ENCODE results near the gene DCP1A.
"Not testable (repeated sequence)": the region's sequence is repeated elsewhere in the genome, so short reads cannot be mapped to it uniquely, and the experiment has no call there.

Gene DCP1A

GRCh38 chr3:53331871-53332270, 15.5 kb downstream of the DCP1A start:
- in situ Hi-C loops (cut with HindIII; ENCODE audit: low sequenced_read_pairs), result no loop called here

GRCh38 chr3:53329897-53330296, 17.4 kb downstream of the DCP1A start:
- in situ Hi-C loops (cut with HindIII; ENCODE audit: low sequenced_read_pairs), result no loop called here

- in situ Hi-C loops (cut with HindIII; ENCODE audit: low sequenced_read_pairs), result no loop called here
Measured at GRCh38 chr3:53328746-53329145, 18.6 kb downstream of the DCP1A start.

GRCh38 chr3:53327986-53328385, 19.4 kb downstream of the DCP1A start:
- in situ Hi-C loops (cut with HindIII; ENCODE audit: low sequenced_read_pairs), result not testable (repeated sequence)

- in situ Hi-C loops (cut with HindIII; ENCODE audit: low sequenced_read_pairs), result no loop called here
Measured at GRCh38 chr3:53324105-53324504, 23.2 kb downstream of the DCP1A start.

GRCh38 chr3:53320697-53321096, 26.6 kb downstream of the DCP1A start:
- in situ Hi-C loops (cut with HindIII; ENCODE audit: low sequenced_read_pairs), result no loop called here

GRCh38 chr3:53318522-53318921, 28.8 kb downstream of the DCP1A start:
- in situ Hi-C loops (cut with HindIII; ENCODE audit: low sequenced_read_pairs), result no loop called here

- in situ Hi-C loops (cut with HindIII; ENCODE audit: low sequenced_read_pairs), result loop anchor here (5.0 kb wide), 1 partner anchor 36 kb away; no protein-coding TSS in a partner anchor
Measured at GRCh38 chr3:53312832-53313231, 34.5 kb downstream of the DCP1A start.

- in situ Hi-C loops (cut with HindIII; ENCODE audit: low sequenced_read_pairs), result loop anchor here (5.0 kb wide), 1 partner anchor 35 kb away; no protein-coding TSS in a partner anchor
Measured at GRCh38 chr3:53311882-53312281, 35.5 kb downstream of the DCP1A start.

- in situ Hi-C loops (cut with HindIII; ENCODE audit: low sequenced_read_pairs), result no loop called here
Measured at GRCh38 chr3:53303957-53304356, 43.4 kb downstream of the DCP1A start.

- in situ Hi-C loops (cut with HindIII; ENCODE audit: low sequenced_read_pairs), result no loop called here
Measured at GRCh38 chr3:53303549-53303948, 43.8 kb downstream of the DCP1A start.

- in situ Hi-C loops (cut with HindIII; ENCODE audit: low sequenced_read_pairs), result no loop called here
Measured at GRCh38 chr3:53300826-53301225, 46.5 kb downstream of the DCP1A start.

GRCh38 chr3:53299611-53300023, 47.7 kb downstream of the DCP1A start:
- in situ Hi-C loops (cut with HindIII; ENCODE audit: low sequenced_read_pairs), result not testable (repeated sequence)

GRCh38 chr3:53295410-53295809, 51.9 kb downstream of the DCP1A start:
- in situ Hi-C loops (cut with HindIII; ENCODE audit: low sequenced_read_pairs), result no loop called here

- in situ Hi-C loops (cut with HindIII; ENCODE audit: low sequenced_read_pairs), result no loop called here
Measured at GRCh38 chr3:53293867-53294266, 53.5 kb downstream of the DCP1A start.

GRCh38 chr3:53288214-53288613, 59.1 kb downstream of the DCP1A start:
- in situ Hi-C loops (cut with HindIII; ENCODE audit: low sequenced_read_pairs), result loop anchor here (5.0 kb wide), 2 partner anchors 46 to 59 kb away; partner anchors contain the start of gene DCP1A

GRCh38 chr3:53287131-53287629, 60.2 kb downstream of the DCP1A start:
- in situ Hi-C loops (cut with HindIII; ENCODE audit: low sequenced_read_pairs), result loop anchor here (5.0 kb wide), 2 partner anchors 45 to 60 kb away; partner anchors contain the start of gene DCP1A

- in situ Hi-C loops (cut with HindIII; ENCODE audit: low sequenced_read_pairs), result loop anchor here (5.0 kb wide), 2 partner anchors 44 to 61 kb away; partner anchors contain the start of gene DCP1A
Measured at GRCh38 chr3:53286727-53287126, 60.6 kb downstream of the DCP1A start.

- in situ Hi-C loops (cut with HindIII; ENCODE audit: low sequenced_read_pairs), result no loop called here
Measured at GRCh38 chr3:53282581-53282980, 64.8 kb downstream of the DCP1A start.

- in situ Hi-C loops (cut with HindIII; ENCODE audit: low sequenced_read_pairs), result loop anchor here (5.0 to 10.0 kb wide), 2 partner anchors 34 to 74 kb away; no protein-coding TSS in a partner anchor
Measured at GRCh38 chr3:53278667-53279066, 68.7 kb downstream of the DCP1A start.

- in situ Hi-C loops (cut with HindIII; ENCODE audit: low sequenced_read_pairs), result loop anchor here (5.0 to 10.0 kb wide), 2 partner anchors 37 to 70 kb away; no protein-coding TSS in a partner anchor
Measured at GRCh38 chr3:53274938-53275605, 72.3 kb downstream of the DCP1A start.

GRCh38 chr3:53273146-53273670, 74.1 kb downstream of the DCP1A start:
- in situ Hi-C loops (cut with HindIII; ENCODE audit: low sequenced_read_pairs), result loop anchor here (10.0 kb wide), 1 partner anchor 68 kb away; no protein-coding TSS in a partner anchor

All from endothelial cell of hepatic sinusoid (primary cell).